ENCODE data around the gene PREX1. TPM values are rescaled to one million over a fixed set of nuclear protein-coding genes. Genes with fewer than 3 reads are reported as not detected.

PREX1 gene
- total RNA-seq, 1 donor from 2014 or later, result 68.2 TPM

DNA sequence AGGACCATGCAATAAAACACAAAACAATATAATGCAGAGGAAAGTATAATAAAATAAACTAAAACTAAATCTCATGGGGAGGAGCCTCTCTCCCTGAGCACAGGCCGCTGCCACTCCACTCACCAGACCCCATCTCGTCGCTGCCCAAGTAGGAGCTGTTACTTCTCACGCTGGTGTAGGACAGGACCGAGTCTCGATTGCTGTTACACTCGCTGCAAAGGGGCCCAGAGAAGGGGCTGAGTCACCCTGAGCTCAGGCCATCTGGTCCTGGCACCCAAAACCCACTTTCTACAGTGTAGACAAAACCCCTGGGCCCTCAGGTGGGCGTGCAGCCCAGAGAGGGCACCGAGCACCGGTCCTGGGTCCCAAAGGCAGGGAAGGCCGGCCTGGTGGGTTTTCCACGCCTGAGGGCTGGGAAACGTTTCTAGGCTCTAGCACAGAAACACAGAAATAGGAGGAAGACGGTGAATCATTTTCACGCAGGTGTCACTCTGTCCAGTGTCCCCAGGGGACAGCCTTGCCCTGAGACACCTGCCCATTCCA, 183.4 kb downstream of the PREX1 start:
- H3K36me3 Mint-ChIP-seq (ENCODE audit: low read depth), result peaks cover 38% of the 10 kb centered on the region
- intact Hi-C loops (cut with micrococcal nuclease), result no loop called here
- DNase-seq (ENCODE audit: low spot score), result no peak
- H3K27me3 Mint-ChIP-seq (ENCODE audit: insufficient read depth), result no peaks in the 10 kb centered on the region
- H3K27ac Mint-ChIP-seq, result no peak overlapping the region
- H3K4me1 Mint-ChIP-seq (ENCODE audit: low read depth), result no peaks in the 10 kb centered on the region
- H3K9me3 Mint-ChIP-seq, result no peaks in the 10 kb centered on the region
- no peak overlapping the region for H3K4me3 Mint-ChIP-seq

DNA sequence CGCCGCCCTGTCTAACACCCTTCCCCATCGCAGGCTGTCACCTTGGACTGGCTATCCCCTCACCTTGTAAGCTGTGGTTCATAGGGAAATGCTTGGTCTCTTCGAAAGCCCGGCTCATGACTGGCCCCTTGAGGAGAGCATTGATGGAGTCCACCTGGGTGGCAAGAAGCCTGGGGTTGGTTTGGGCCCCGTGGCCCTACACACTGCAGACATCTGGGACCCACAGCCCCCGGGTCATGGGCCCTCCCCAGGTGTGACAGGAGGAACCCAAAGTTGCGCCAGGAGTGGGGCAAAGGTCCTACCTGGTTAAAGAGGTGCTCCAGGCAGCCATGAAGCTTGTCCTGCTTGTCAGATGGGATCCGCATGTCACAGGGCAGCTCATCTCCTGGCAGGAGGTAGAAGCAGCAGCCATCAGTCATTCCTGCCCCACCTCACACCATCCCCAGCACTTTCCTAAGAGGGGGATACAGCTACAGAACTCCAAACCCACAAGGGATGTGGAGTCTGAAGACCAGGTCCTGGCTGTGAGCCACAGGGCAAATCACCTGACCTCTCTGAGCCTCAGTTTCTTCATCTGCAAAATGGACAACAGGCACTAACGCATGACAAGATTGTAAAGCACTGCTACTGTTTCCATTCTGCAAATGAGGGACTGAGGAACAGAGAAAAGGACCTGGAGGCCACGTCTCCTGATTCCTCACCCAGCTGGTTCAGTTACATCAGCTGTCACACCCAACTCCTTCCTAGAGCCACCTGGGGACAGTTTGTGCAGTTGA, 185.5 kb downstream of the PREX1 start:
- DNase-seq (ENCODE audit: low spot score), result no peak
- intact Hi-C loops (cut with micrococcal nuclease), result no loop called here
- Mint-ChIP-seq H3K9me3 (no peaks in the 10 kb centered on the region), H3K27ac (no peak overlapping the region), H3K36me3 (ENCODE audit: low read depth) (peaks cover 41% of the 10 kb centered on the region), H3K4me3 (no peak overlapping the region), H3K4me1 (ENCODE audit: low read depth) (no peaks in the 10 kb centered on the region), H3K27me3 (ENCODE audit: insufficient read depth) (no peaks in the 10 kb centered on the region)

DNA sequence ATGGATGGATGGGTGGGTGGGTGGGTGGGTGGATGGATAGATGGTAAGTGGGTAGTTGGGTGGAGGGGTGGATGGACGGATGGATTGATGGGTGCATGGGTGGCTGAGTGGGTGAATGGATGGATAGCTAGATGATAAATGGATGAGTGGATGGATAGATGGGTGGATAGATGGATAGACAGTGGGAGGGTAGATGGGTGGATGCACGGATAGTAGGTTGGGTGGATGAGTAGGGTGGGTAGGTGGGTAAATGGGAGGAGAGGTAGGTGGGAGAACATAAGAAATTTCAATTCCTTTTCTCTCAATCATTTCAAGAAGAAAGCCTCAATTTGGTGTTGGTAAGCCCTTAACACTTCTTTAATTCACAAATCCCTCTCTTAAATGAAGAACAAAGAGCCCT, 186.9 kb downstream of the PREX1 start:
- no peak overlapping the region for H3K27ac Mint-ChIP-seq
- DNase-seq (ENCODE audit: low spot score), result no peak

GRCh38 chr20:48639899-48640298, 187.9 kb downstream of the PREX1 start:
- H3K27me3 Mint-ChIP-seq (ENCODE audit: insufficient read depth), result no peaks in the 10 kb centered on the region
- intact Hi-C loops (cut with micrococcal nuclease), result no loop called here
- peak overlapping the region; percentile 4 for H3K27ac Mint-ChIP-seq
- H3K4me1 Mint-ChIP-seq (ENCODE audit: low read depth), result peaks cover 9% of the 10 kb centered on the region
- no peaks in the 10 kb centered on the region for H3K9me3 Mint-ChIP-seq
- H3K4me3 Mint-ChIP-seq, result no peak overlapping the region
- DNase-seq (ENCODE audit: low spot score), result no peak
- H3K36me3 Mint-ChIP-seq (ENCODE audit: low read depth), result peaks cover 47% of the 10 kb centered on the region

More for the DNA sequence above, 186.9 kb downstream of the PREX1 start:
- no peak overlapping the region for H3K4me3 Mint-ChIP-seq
- no peaks in the 10 kb centered on the region for H3K27me3 Mint-ChIP-seq (ENCODE audit: insufficient read depth)
- no peaks in the 10 kb centered on the region for H3K9me3 Mint-ChIP-seq
- no peaks in the 10 kb centered on the region for H3K4me1 Mint-ChIP-seq (ENCODE audit: low read depth)
- peaks cover 44% of the 10 kb centered on the region for H3K36me3 Mint-ChIP-seq (ENCODE audit: low read depth)
- intact Hi-C loops (cut with micrococcal nuclease), result no loop called here

DNA sequence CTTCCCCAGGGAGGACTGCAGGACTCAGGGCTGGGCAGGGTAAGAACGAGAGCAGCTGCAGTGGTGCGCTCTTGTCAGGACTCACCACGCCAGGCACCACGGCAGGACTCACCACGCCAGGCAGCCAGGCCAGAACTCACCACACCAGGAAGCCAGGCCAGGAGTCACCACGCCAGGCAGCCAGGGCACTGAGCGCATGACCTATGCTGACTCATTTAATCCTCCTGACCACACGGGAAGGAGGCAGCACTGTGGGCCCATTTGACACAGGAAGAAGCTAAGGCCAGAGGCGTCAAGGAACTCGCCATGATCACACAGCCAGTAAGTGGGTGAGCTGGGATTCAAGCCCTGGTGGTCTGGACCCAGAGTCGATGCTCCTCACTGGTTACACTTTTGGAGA, 189.3 kb downstream of the PREX1 start:
- no peak for DNase-seq (ENCODE audit: low spot score)
- H3K27ac Mint-ChIP-seq, result peak overlapping the region; percentile 34
- H3K4me1 Mint-ChIP-seq (ENCODE audit: low read depth), result peaks cover 11% of the 10 kb centered on the region
- no peak overlapping the region for H3K4me3 Mint-ChIP-seq
- intact Hi-C loops (cut with micrococcal nuclease), result no loop called here
- no peaks in the 10 kb centered on the region for H3K27me3 Mint-ChIP-seq (ENCODE audit: insufficient read depth)
- no peaks in the 10 kb centered on the region for H3K9me3 Mint-ChIP-seq
- H3K36me3 Mint-ChIP-seq (ENCODE audit: low read depth), result peaks cover 45% of the 10 kb centered on the region

- Mint-ChIP-seq H3K4me3 (no peak overlapping the region), H3K27me3 (ENCODE audit: insufficient read depth) (no peaks in the 10 kb centered on the region), H3K4me1 (ENCODE audit: low read depth) (peaks cover 11% of the 10 kb centered on the region), H3K27ac (no peak overlapping the region), H3K36me3 (ENCODE audit: low read depth) (peaks cover 45% of the 10 kb centered on the region), H3K9me3 (no peaks in the 10 kb centered on the region)
- no peak for DNase-seq (ENCODE audit: low spot score)
- intact Hi-C loops (cut with micrococcal nuclease), result no loop called here
Observed at GRCh38 chr20:48637461-48637860, 190.3 kb downstream of the PREX1 start.

DNA sequence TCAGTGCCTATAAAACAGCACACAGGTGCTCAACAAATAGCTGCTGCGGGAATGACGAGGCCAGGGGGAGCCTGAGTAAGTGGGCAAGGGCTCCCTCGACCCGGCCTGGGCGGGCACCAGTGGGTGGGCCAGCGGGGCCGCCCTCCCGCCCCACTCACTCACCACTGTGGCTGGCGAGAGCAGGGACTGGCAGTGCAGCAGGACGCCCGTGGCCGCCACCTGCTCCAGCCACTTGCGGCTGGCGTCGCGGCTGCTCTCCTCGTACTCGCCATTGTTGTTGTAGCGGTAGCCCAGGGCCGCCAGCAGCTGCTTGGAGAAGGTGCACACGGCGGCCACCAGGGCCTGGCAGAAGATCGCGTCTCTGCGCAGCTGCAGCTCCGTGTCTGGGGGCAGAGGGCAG, 191.5 kb downstream of the PREX1 start:
- DNase-seq (ENCODE audit: low spot score), result no peak
- intact Hi-C loops (cut with micrococcal nuclease), result no loop called here
- no peak overlapping the region for H3K27ac Mint-ChIP-seq
- H3K9me3 Mint-ChIP-seq, result no peaks in the 10 kb centered on the region
- peaks cover 11% of the 10 kb centered on the region for H3K4me1 Mint-ChIP-seq (ENCODE audit: low read depth)
- H3K36me3 Mint-ChIP-seq (ENCODE audit: low read depth), result peaks cover 44% of the 10 kb centered on the region
- H3K27me3 Mint-ChIP-seq (ENCODE audit: insufficient read depth), result no peaks in the 10 kb centered on the region
- H3K4me3 Mint-ChIP-seq, result no peak overlapping the region

DNA sequence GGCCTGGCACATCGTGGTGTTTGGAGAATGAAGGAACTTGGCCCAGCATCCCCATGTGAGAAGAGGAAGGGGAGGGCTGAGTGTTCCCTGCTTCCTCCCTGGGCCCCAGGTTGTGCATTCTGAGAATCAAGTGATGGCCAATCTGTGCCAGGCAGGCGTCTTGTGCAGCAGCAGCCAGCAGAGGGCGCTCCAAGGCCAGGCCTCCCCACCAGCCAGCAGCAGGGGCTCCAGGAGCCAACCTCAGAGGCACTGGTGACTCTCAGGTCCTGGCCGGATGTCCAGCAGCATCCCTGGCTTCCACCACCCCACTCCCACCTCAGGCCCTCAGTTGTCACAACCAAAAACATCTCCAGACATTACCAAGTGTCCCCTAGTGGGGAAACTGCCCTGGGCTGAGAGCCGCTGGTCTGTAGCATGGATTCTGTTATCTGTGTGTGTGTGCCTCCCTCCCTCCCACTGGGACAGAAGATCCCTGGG, 192.0 kb downstream of the PREX1 start:
- peaks cover 11% of the 10 kb centered on the region for H3K4me1 Mint-ChIP-seq (ENCODE audit: low read depth)
- H3K27me3 Mint-ChIP-seq (ENCODE audit: insufficient read depth), result no peaks in the 10 kb centered on the region
- no peak overlapping the region for H3K4me3 Mint-ChIP-seq
- peaks cover 45% of the 10 kb centered on the region for H3K36me3 Mint-ChIP-seq (ENCODE audit: low read depth)
- DNase-seq (ENCODE audit: low spot score), result peak; percentile 42
- H3K27ac Mint-ChIP-seq, result peak overlapping the region; percentile 70
- intact Hi-C loops (cut with micrococcal nuclease), result loop anchor here (1.0 kb wide), 1 partner anchor 269 kb away; no protein-coding TSS in a partner anchor
- H3K9me3 Mint-ChIP-seq, result no peaks in the 10 kb centered on the region

DNA sequence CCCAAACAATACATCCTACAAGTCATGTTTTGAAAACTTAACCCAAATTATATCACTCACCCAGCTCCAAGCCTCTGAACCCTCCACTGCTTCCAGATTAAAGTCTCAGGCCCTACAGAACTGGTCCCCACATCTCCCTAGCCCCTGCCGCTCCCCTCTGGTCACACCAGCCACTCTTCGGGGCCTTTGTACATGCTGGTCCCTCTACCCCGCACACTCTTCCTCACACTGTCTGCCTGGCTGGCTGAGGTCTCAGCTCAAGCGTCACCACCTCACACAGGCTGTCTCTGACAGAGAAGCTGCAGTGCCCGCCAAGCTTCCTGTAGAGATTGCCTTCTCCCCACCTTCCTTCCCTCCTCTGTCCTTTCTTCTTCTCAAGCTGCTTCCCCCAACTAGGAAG, 192.4 kb downstream of the PREX1 start:
- peaks cover 41% of the 10 kb centered on the region for H3K36me3 Mint-ChIP-seq (ENCODE audit: low read depth)
- peaks cover 11% of the 10 kb centered on the region for H3K4me1 Mint-ChIP-seq (ENCODE audit: low read depth)
- no peak overlapping the region for H3K4me3 Mint-ChIP-seq
- no peaks in the 10 kb centered on the region for H3K27me3 Mint-ChIP-seq (ENCODE audit: insufficient read depth)
- DNase-seq (ENCODE audit: low spot score), result no peak
- intact Hi-C loops (cut with micrococcal nuclease), result loop anchor here (1.0 kb wide), 1 partner anchor 270 kb away; no protein-coding TSS in a partner anchor
- H3K27ac Mint-ChIP-seq, result peak overlapping the region; percentile 70
- no peaks in the 10 kb centered on the region for H3K9me3 Mint-ChIP-seq

GRCh38 chr20:48634641-48635040, 193.2 kb downstream of the PREX1 start:
- Mint-ChIP-seq H3K27me3 (ENCODE audit: insufficient read depth) (no peaks in the 10 kb centered on the region), H3K4me3 (no peak overlapping the region), H3K9me3 (no peaks in the 10 kb centered on the region), H3K4me1 (ENCODE audit: low read depth) (peaks cover 11% of the 10 kb centered on the region), H3K36me3 (ENCODE audit: low read depth) (peaks cover 40% of the 10 kb centered on the region), H3K27ac (peak overlapping the region; percentile 58)
- DNase-seq (ENCODE audit: low spot score), result no peak
- intact Hi-C loops (cut with micrococcal nuclease), result loop anchor here (1.0 kb wide), 1 partner anchor 271 kb away; no protein-coding TSS in a partner anchor

DNA sequence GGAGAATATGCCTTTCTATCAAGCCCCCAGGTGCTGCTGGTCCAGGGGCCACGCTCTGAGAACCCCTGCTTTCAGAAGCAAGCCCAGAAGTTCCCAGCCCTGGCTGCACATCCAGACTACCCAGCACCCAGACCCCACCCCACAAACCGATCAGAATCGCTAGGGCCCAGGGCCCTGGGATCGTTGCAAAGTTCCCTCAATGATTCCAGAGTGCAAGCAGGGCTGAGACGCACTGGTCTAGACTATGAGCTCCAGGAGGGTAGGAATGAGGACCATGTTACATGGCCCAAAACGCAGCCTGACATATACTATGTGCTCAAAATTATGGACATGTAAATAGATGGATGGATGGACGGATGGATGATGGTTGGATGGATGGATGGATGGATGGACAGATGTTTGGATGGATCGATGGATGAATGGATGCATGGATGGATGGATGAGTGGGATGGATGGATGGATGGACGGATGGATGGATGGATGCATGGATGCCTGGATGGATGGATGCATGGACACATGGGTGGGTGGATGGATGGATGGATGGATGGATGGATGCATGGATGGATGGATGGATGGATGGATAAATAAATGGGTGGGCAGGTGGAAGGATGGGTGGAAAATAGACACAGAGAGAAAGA, 194.1 kb downstream of the PREX1 start:
- H3K9me3 Mint-ChIP-seq, result no peaks in the 10 kb centered on the region
- no peaks in the 10 kb centered on the region for H3K27me3 Mint-ChIP-seq (ENCODE audit: insufficient read depth)
- no peak for DNase-seq (ENCODE audit: low spot score)
- no peak overlapping the region for H3K4me3 Mint-ChIP-seq
- intact Hi-C loops (cut with micrococcal nuclease), result no loop called here
- H3K4me1 Mint-ChIP-seq (ENCODE audit: low read depth), result peaks cover 11% of the 10 kb centered on the region
- H3K36me3 Mint-ChIP-seq (ENCODE audit: low read depth), result peaks cover 38% of the 10 kb centered on the region
- H3K27ac Mint-ChIP-seq, result peak overlapping the region; percentile 37

GRCh38 chr20:48632825-48633619, 194.8 kb downstream of the PREX1 start:
- DNase-seq (ENCODE audit: low spot score), result no peak
- intact Hi-C loops (cut with micrococcal nuclease), result no loop called here
- Mint-ChIP-seq H3K4me1 (ENCODE audit: low read depth) (peaks cover 11% of the 10 kb centered on the region), H3K9me3 (no peaks in the 10 kb centered on the region), H3K36me3 (ENCODE audit: low read depth) (peaks cover 35% of the 10 kb centered on the region), H3K27me3 (ENCODE audit: insufficient read depth) (no peaks in the 10 kb centered on the region), H3K4me3 (no peak overlapping the region), H3K27ac (no peak overlapping the region)
